Amygdala (tissue), 56 donors: ENCODE results near the gene MCRIP2.

Experiments used
- DNase-seq, 56 donors: peaks; one replicate each; lab custom pipeline; 2025; lab: John Stamatoyannopoulos, UW

Gene MCRIP2

GRCh38 chr16:615122-615521 is 26.5 kb upstream of the MCRIP2 start:
- DNase-seq, result no peak

GRCh38 chr16:616733-617586 is 24.7 kb upstream of the MCRIP2 start:
- DNase-seq, result no peak

GRCh38 chr16:617855-618254 is 23.8 kb upstream of the MCRIP2 start:
- DNase-seq, result no peak

GRCh38 chr16:619476-620100 is 22.0 kb upstream of the MCRIP2 start:
- DNase-seq, result no peak

- DNase-seq, result no peak
Measured at GRCh38 chr16:620700-621525, 20.7 kb upstream of the MCRIP2 start.

GRCh38 chr16:621526-622105 is 20.0 kb upstream of the MCRIP2 start:
- DNase-seq, result peak in 7 of 56 donors; percentile 9 to 42 (median 37)

- DNase-seq, result no peak
Measured at GRCh38 chr16:622920-623280, 18.7 kb upstream of the MCRIP2 start.

GRCh38 chr16:624526-625070 is 17.0 kb upstream of the MCRIP2 start:
- DNase-seq, result no peak

GRCh38 chr16:625117-625976 is 16.3 kb upstream of the MCRIP2 start:
- DNase-seq, result no peak

- DNase-seq, result no peak
Measured at GRCh38 chr16:625977-626765, 15.5 kb upstream of the MCRIP2 start.

- DNase-seq, result peak in 11 of 56 donors; percentile 12 to 35 (median 18)
Measured at GRCh38 chr16:626787-627453, 14.7 kb upstream of the MCRIP2 start.

GRCh38 chr16:627454-628239 is 14.0 kb upstream of the MCRIP2 start:
- DNase-seq, result peak in 1 of 56 donors; percentile 46

- no peak for DNase-seq
Measured at GRCh38 chr16:628321-629061, 13.1 kb upstream of the MCRIP2 start.

GRCh38 chr16:629185-629832 is 12.3 kb upstream of the MCRIP2 start:
- DNase-seq, result no peak

GRCh38 chr16:629833-630248 is 11.8 kb upstream of the MCRIP2 start:
- no peak for DNase-seq

GRCh38 chr16:630249-630814 is 11.3 kb upstream of the MCRIP2 start:
- DNase-seq, result no peak
